Esophagus squamous epithelium (tissue), 4 donors: ENCODE measurements around the gene CTSW.

Experiments
- POLR2A ChIP-seq, 4 donors: fragments of 450-650 bp; IDR thresholded peaks; one replicate each; pipeline ENCODE4 v1.6.1; 2017; ENCODE audit warnings: antibody characterized with exemption in 4 of 4, mild to moderate bottlenecking in 4 of 4, moderate library complexity in 3 of 4
- TF ChIP-seq, protein P1 (sequence below), 6 experiments: fragments of 450-650 bp in 4 of 6; fragments of 200-600 bp in 2 of 6; sonication (generic) in 2 of 6; IDR thresholded peaks; one replicate each; pipeline ENCODE4 v1.5.1; 2016 to 2019; ENCODE audit warnings: antibody characterized with exemption in 6 of 6, mild to moderate bottlenecking in 4 of 6, moderate library complexity in 4 of 6

DNA sequence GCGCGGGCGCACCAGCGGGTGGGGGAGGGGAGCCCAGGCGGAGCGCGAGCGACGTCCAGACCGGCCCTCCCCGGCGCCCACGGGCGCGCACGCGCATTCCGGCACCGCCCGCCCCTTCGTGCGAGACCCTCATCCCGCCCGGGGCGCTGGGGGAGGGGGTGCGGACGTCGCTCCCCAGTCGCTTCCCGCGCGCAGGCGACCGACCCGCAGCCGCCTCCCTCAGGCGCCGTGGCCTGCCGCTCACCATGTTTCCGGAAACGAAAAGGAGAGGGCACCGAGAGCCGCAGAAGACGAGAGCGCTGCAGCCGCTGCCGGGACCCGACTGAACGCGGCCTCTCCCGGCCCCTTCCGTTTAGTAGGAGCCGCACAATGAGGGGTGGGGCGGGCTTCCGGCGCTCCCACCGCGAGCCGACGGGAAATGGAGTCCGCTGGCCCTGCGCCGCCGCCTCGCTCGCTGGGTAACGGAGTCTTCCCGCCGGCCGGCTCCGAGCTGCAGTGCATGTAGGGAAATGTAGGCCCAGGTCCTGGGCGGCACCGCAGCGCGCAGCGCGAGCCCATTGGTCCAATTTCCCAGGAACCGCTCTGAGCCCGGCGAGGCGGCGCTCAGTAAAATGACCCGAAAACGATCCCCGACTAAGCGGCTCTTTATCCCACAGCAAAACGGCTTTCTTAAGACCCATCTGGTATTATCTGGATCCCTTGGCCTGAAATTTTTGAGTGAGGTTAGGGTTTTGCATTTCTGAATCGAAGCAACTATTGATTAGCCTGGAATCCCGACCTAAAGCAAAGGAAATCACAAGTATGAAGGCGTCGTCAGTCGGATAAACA lies 21.6 kb upstream of the CTSW start, which contains the start of gene CFL1:
- TF ChIP-seq, protein P1, sequence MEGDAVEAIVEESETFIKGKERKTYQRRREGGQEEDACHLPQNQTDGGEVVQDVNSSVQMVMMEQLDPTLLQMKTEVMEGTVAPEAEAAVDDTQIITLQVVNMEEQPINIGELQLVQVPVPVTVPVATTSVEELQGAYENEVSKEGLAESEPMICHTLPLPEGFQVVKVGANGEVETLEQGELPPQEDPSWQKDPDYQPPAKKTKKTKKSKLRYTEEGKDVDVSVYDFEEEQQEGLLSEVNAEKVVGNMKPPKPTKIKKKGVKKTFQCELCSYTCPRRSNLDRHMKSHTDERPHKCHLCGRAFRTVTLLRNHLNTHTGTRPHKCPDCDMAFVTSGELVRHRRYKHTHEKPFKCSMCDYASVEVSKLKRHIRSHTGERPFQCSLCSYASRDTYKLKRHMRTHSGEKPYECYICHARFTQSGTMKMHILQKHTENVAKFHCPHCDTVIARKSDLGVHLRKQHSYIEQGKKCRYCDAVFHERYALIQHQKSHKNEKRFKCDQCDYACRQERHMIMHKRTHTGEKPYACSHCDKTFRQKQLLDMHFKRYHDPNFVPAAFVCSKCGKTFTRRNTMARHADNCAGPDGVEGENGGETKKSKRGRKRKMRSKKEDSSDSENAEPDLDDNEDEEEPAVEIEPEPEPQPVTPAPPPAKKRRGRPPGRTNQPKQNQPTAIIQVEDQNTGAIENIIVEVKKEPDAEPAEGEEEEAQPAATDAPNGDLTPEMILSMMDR (IDR thresholded peaks at IDR 0.05): peak in 2 of 6 experiments; percentile 5 to 42
- peak; percentile 80 to 99 (median 93) for TF ChIP-seq POLR2A (IDR thresholded peaks at IDR 0.05)
